DND-41 (cell line): Measurements from ENCODE around the gene ECE2.

Source experiments
- ATAC-seq: fragments of 200-7000 bp; cut with Tn5 transposase; 3 replicates; pipeline ENCODE4 v1.9.1; 2021; ENCODE audit warnings: low read depth; ENCODE audit not compliant: insufficient read depth
- DNase-seq: peaks from one replicate; pipeline ENCODE4 v3.0.0-alpha.2; 2020
- H2AFZ ChIP-seq: 2 replicates; pipeline ENCODE4 v1.6.0; 2012; ENCODE audit warnings: low read depth, low read length
- H3K27ac ChIP-seq: 2 replicates; pipeline ENCODE4 v1.5.1; 2012; ENCODE audit warnings: low read length, inconsistent platforms
- H3K27me3 ChIP-seq: fragments of 200-600 bp; sonication (generic); 2 replicates; pipeline ENCODE4 v1.6.0; 2012; ENCODE audit warnings: low read length, mild to moderate bottlenecking, inconsistent platforms; ENCODE audit not compliant: insufficient read depth, poor library complexity
- H3K36me3 ChIP-seq: 2 replicates; pipeline ENCODE4 v1.5.1; 2012; ENCODE audit warnings: low read length, inconsistent platforms; ENCODE audit not compliant: insufficient read depth
- H3K4me1 ChIP-seq: 2 replicates; pipeline ENCODE4 v1.5.1; 2012; ENCODE audit warnings: mild to moderate bottlenecking, low read length; ENCODE audit not compliant: insufficient read depth
- H3K4me2 ChIP-seq: 2 replicates; pipeline ENCODE4 v1.6.0; 2012; ENCODE audit warnings: mild to moderate bottlenecking, moderate library complexity, low read length, inconsistent platforms; ENCODE audit not compliant: insufficient read depth
- H3K4me3 ChIP-seq, 2 experiments: fragments of 200-600 bp in 1 of 2; shearing (Covaris generic) in 1 of 2; 2 replicates each; pipeline ENCODE4 v1.5.1; 2012 to 2016; ENCODE audit warnings: inconsistent platforms in 2 of 2, low read length in 2 of 2, mild to moderate bottlenecking in 2 of 2, low read depth in 1 of 2, moderate library complexity in 1 of 2
- H3K79me2 ChIP-seq: 2 replicates; pipeline ENCODE4 v1.6.0; 2012; ENCODE audit warnings: low read length, inconsistent platforms; ENCODE audit not compliant: insufficient read depth
- H3K9ac ChIP-seq: 2 replicates; pipeline ENCODE4 v1.6.0; 2012; ENCODE audit warnings: low read depth, mild to moderate bottlenecking, inconsistent platforms, low read length, moderate library complexity
- H3K9me3 ChIP-seq: 2 replicates; pipeline ENCODE4 v1.5.1; 2012; ENCODE audit warnings: low read length, moderate library complexity, mild to moderate bottlenecking, inconsistent platforms; ENCODE audit not compliant: insufficient read depth, severe bottlenecking
- H4K20me1 ChIP-seq: 2 replicates; pipeline ENCODE4 v1.6.0; 2012; ENCODE audit warnings: low read length; ENCODE audit not compliant: insufficient read depth
- EZH2 ChIP-seq: IDR thresholded peaks from 3 replicates; pipeline ENCODE4 v1.6.1; 2012; ENCODE audit warnings: borderline replicate concordance, low read depth, mild to moderate bottlenecking, moderate library complexity, low read length, inconsistent platforms; ENCODE audit not compliant: severe bottlenecking
- TF ChIP-seq, protein P1 (sequence below): IDR thresholded peaks from 2 replicates; pipeline ENCODE4 v1.5.1; 2012; ENCODE audit warnings: borderline replicate concordance, low read length, moderate library complexity, mild to moderate bottlenecking; ENCODE audit not compliant: poor library complexity, severe bottlenecking; ENCODE audit errors: extremely low read depth

The ECE2 gene

DNA sequence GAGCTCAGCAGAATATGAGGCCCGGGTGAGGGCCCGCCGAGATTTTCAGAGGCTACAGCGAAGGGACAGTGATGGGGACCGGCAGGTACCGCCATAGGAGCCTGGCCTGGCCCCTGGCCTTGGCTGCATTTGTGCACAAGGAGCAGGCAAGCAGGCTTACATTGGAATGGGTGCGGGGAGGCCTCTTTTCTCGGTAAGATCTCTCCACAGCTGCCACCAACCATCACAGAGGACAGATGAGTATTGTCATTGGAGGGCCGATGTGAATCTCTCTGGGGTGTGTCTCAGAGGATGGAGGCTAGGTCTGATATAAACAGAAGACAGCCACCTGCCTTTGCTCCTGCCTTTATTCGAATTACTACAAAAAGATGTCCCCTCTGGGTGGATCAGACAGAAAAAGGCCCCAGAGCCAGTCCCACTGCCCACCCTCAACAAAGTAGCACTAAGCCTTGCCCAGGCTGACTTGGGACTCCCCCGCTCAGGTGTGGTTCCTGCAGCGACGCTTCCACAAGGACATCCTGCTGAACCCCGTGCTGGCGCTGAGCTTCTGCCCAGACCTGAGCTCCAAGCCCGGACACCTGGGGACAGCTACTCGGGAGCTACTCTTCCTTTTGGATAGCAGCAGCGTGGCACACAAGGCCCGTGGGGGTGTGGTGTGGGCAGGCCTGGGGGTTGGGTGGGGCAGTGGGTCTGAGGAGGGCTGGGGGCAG lies 41.0 kb upstream of the ECE2 start:
- Histone ChIP-seq H3K9me3 (no peaks in the 10 kb centered on the region), H3K9ac (no peak overlapping the region), H3K4me2 (no peak overlapping the region), H3K36me3 (no peaks in the 10 kb centered on the region), H3K4me3 (no peak overlapping the region), H4K20me1 (peaks cover 6% of the 10 kb centered on the region; the same call in 1 of the 2 replicates), H3K4me1 (peaks cover 4% of the 10 kb centered on the region), H3K27me3 (peaks cover 19% of the 10 kb centered on the region), H3K79me2 (no peaks in the 10 kb centered on the region), H2AFZ (no peak overlapping the region), H3K27ac (no peak overlapping the region)
- TF ChIP-seq, protein P1, sequence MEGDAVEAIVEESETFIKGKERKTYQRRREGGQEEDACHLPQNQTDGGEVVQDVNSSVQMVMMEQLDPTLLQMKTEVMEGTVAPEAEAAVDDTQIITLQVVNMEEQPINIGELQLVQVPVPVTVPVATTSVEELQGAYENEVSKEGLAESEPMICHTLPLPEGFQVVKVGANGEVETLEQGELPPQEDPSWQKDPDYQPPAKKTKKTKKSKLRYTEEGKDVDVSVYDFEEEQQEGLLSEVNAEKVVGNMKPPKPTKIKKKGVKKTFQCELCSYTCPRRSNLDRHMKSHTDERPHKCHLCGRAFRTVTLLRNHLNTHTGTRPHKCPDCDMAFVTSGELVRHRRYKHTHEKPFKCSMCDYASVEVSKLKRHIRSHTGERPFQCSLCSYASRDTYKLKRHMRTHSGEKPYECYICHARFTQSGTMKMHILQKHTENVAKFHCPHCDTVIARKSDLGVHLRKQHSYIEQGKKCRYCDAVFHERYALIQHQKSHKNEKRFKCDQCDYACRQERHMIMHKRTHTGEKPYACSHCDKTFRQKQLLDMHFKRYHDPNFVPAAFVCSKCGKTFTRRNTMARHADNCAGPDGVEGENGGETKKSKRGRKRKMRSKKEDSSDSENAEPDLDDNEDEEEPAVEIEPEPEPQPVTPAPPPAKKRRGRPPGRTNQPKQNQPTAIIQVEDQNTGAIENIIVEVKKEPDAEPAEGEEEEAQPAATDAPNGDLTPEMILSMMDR = no peak
- no peak for TF ChIP-seq EZH2
- DNase-seq = no peak
- ATAC-seq = no peak

DNA sequence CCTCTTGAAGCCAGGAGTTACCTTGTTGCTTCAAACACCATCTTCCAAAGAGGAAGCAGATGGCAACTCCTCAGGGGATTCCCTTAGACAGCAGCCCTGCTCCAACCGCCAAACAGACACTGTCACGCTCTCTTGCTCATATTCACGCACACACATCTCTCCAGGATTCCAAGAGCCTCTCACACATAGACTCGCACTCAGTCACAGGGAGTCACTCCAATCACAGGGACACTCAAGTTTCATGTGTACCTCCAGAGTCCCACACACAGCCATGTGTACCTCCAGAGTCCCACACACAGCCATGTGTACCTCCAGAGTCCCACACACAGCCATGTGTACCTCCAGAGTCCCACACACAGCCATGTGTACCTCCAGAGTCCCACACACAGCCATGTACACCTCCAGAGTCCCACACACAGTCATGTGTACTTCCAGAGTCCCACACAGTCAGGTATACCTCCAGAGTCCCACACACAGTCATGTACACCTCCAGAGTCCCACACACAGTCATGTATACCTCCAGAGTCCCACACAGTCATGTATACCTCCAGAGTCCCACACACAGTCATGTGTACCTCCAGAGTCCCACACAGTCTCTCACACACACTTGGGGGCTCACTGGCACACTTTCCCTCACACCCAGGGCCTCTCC lies 40.3 kb upstream of the ECE2 start:
- H4K20me1 ChIP-seq = peaks cover 12% of the 10 kb centered on the region; the same call in 1 of the 2 replicates
- no peak for ATAC-seq
- no peak overlapping the region for H3K9ac ChIP-seq
- H3K36me3 ChIP-seq = no peaks in the 10 kb centered on the region
- no peak overlapping the region for H3K4me2 ChIP-seq
- H3K27me3 ChIP-seq = peaks cover 14% of the 10 kb centered on the region
- no peak overlapping the region for H3K4me3 ChIP-seq
- no peak for DNase-seq
- H3K9me3 ChIP-seq = no peaks in the 10 kb centered on the region
- H3K4me1 ChIP-seq = no peaks in the 10 kb centered on the region
- no peak overlapping the region for H2AFZ ChIP-seq
- H3K79me2 ChIP-seq = no peaks in the 10 kb centered on the region
- no peak overlapping the region for H3K27ac ChIP-seq
- TF ChIP-seq, protein P1 = no peak
- TF ChIP-seq EZH2 = no peak

DNA sequence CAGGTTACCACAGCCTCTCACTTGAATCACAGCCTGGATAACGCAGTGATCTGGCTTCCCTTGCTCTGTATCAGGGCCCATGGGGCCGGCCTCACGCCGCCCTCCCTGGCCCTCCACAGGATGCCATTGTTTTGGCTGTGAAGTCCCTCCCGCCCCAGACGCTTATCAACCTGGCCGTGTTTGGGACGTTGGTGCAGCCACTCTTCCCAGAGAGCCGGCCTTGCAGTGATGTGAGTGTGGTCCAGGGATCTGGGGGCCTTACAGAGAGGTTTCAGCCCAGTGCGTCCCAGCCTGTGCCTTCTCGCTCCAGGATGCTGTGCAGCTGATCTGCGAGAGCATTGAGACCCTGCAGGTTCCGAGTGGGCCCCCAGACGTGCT lies 39.8 kb upstream of the ECE2 start:
- H3K4me1 ChIP-seq = no peaks in the 10 kb centered on the region
- H3K4me3 ChIP-seq = no peak overlapping the region
- peaks cover 14% of the 10 kb centered on the region for H3K27me3 ChIP-seq
- H3K9ac ChIP-seq = no peak overlapping the region
- no peak overlapping the region for H2AFZ ChIP-seq
- H3K9me3 ChIP-seq = no peaks in the 10 kb centered on the region
- TF ChIP-seq, protein P1 = no peak
- no peak for TF ChIP-seq EZH2
- peaks cover 17% of the 10 kb centered on the region for H4K20me1 ChIP-seq
- no peak for DNase-seq
- no peak overlapping the region for H3K4me2 ChIP-seq
- H3K36me3 ChIP-seq = no peaks in the 10 kb centered on the region
- no peak overlapping the region for H3K27ac ChIP-seq
- H3K79me2 ChIP-seq = no peaks in the 10 kb centered on the region
- ATAC-seq = no peak
